Amniotic epithelial cell (primary cell): ENCODE data around the gene PLCL2.
A peak's percentile ranks its signal among the peaks of the same experiment; 100 is the strongest.

Source experiments
- DNase-seq: peaks from one replicate; pipeline ENCODE4 v3.0.0-alpha.2; 2010; ENCODE audit warnings: low read depth

Gene PLCL2

DNA sequence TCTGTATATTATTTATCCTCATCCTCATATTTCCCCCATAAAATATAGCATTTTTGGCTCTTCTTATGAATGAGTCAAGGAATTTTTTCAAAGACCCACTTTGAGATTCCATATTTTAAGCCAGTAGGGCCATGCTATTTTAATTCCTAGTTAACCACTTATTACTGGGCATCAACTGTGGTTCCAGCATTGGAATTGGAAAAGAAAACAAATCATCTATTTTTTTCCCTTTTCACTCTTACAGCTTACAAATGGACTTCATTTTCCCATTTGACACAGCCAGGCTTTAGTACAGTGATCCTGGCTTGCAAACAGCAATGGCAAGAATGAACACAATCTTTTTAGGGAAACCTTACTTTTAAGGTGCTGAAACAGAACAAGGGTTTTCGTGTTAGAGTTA lies 19.4 kb upstream of the PLCL2 start:
- DNase-seq = no peak

DNA sequence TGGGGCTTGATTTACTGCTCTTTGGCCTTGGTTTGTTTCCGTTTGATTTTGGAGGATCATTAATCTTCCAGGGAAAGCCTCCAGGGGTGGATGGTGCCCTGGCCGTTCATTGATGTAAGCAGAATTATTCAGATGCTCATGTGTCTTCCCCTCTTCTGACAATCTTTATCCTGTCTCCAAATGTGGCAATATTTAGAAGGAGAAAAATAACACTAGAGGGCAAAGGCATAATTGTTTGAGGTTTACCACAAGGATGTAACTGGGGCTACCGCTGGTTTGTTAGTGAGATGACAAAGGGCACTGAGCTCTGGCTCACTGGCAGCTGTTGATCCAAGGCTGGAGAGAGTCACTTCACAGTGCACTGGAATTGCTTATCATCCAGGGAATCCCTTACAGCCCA lies 18.2 kb upstream of the PLCL2 start:
- peak; percentile 57 for DNase-seq

DNA sequence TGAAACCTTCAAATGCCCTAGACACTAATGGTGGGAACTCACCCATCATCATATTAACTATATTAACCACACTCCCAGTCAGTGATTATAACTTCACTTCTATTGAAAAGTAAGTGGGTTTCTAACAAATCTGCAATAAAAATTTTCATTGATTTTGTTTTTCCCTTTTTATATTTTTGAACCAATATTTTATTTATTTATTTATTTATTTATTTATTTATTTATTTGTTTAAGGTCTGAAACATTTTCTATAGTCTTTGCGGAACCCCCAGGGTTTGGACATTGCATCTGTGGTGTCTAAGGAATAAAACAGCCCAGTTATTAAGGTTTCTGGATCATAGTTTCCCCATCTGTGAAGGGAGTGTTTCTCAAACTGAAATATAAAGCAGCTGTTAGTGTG lies 16.2 kb upstream of the PLCL2 start:
- no peak for DNase-seq

DNA sequence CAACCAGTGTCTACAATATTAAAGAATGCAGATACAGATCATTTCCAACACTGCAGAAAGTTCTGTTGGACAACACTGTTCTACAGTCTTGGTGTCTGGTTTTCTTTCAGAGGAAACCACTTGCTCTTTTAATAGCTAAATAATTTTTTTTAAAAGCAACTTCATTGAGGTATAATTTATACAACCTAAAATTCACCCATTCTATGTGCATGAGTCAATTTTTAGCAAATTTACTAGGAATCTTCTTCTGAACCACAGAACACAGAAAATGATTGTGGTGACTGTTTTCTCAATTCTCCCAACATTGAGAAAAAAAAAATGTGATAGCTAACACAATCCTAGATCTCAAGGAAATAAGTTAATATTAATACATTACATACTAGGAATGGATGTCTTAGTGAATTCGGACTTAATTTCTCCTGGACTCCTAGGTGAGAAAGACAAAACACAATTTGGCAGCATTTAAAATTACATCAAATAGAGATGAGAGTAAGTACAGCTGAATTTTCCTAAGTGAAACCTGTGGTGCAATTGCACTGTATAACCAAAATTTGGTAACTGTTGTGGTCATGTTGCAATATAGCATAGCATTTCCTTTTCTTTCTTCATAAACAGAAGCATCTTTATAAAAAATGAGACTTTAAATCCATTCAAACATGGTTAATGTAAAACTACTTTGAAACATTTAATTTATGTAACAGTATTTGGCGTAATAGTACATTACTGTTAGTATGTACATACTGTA lies 15.3 kb upstream of the PLCL2 start:
- DNase-seq = no peak

DNA sequence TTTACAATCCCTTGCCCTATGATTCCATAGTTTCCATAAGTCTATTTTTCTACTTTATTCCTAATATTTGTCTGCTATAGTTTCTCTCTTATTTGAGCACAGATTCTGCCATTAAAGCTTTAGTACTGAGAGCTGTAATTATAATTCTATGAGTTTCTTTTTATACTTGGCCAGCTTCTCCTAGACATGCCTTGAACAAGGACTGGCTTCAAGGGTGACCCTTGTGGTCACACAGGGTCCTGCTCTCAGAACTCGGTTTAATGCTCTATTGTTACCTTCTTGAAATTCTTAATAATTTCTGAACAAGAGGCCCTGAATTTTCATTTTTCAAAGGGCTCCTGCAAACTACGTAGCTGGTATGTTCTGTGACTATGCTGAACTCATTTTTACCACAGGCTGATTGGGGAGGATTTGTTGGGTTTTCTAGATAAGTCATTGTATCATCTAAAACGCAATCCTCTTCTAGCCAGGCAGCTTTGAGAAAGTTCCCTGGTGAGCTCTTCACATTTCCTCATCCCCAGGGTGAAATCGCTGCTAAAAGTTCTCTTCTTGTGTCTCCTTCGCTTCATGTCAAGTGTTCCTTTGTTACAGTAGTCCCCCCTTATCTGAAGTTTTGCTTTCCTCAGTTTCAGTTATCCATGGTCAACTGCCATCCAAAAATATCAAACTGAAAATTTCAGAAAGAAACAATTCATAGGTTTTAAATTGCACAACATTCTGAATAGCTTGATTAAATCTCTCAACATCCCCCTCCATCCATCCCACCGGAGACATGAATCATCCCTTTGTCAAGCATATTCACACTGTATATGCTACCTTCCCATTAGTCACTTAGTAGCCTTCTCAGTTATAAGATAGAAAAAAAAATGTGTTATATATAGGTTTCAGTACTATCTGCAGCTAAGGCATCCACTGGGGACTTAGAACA lies 12.6 kb upstream of the PLCL2 start:
- peak; percentile 61 for DNase-seq

DNA sequence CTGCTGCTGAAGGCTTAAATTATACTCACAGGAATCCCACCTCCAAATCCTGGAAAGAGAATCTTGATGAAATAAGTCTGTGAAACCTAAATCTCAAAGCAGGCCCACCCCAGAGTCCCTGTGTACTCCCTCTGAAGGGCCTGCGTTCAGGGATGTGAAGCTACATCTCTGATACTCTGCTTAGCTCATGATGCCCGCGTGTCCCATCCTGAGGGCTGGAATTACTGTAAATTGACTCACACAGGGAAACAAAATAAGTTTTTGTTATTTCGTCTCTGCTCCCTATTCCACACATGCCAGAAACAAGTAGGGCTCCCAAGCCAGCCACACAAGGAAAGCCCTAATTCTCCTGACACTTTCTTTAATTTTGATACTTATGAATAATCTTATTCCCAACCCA lies 10.9 kb upstream of the PLCL2 start:
- DNase-seq = no peak

DNA sequence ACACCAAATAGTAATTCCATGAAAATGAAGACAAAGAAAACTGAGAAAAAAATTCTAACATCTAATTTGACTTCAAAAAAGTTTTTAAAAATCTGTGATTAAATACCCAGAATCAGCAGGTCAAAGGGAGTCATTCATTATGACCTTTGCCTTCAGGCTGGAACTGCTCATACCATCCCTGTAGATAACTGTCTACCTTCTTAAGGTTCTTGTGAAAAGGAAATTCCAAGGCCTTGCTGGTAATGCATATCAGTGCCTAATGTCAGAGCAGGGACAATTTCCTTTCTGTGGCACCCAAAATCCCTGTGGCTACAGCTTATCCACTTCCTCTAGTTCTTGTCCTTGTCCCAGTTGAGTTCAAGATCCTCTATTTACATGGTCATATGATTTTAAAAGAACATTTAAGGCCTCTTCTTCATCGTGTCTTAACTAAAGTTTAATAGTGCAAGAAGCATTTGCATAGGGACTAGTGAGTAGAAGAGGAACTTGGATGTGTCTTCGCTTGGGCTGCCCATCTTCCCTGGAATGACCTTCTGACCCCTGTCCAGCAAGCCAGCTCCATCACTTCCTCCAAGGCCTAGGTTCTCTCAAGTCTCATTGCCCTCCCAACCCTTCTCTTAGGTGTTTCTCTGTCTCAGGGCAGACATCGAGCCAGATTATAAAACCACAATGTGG lies 8.7 kb upstream of the PLCL2 start:
- no peak for DNase-seq

DNA sequence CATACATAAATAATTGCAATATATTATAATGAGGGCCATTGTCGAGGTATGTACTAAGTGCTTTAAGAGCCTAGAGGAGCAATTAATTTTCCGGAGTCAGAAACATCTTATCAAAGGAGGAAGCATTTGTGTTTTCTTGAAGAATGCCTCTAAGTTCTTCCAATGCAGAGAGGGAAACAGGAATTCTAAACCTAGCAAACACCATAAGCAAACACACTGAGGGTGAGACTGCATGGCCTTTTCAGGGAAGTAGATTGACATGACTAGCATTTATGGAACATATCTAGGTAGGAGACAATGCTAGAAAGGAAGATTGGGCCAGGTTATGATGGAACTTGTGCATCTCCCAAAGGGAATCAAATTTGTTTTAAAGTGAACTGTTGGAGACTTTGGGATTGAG lies 7.2 kb upstream of the PLCL2 start:
- no peak for DNase-seq

DNA sequence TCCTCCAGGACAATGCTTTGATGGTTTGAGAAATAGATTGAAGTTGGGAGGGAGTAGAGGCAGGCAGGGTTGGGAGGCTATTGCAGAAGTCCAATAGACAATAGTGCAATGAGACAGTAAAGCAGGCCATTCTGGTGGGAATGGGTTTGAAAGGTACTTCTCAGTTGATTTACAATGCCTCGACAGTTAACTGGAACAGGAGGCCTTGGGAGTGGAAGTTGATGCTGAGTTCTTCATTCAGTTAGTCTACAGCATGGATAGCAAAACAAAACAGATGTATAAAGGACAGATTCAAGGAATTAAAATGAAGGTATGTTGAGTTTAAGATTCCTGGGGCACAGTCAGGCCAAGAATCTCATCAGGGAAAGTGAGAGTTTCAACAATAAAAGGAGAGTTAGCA lies 6.8 kb upstream of the PLCL2 start:
- DNase-seq = no peak

DNA sequence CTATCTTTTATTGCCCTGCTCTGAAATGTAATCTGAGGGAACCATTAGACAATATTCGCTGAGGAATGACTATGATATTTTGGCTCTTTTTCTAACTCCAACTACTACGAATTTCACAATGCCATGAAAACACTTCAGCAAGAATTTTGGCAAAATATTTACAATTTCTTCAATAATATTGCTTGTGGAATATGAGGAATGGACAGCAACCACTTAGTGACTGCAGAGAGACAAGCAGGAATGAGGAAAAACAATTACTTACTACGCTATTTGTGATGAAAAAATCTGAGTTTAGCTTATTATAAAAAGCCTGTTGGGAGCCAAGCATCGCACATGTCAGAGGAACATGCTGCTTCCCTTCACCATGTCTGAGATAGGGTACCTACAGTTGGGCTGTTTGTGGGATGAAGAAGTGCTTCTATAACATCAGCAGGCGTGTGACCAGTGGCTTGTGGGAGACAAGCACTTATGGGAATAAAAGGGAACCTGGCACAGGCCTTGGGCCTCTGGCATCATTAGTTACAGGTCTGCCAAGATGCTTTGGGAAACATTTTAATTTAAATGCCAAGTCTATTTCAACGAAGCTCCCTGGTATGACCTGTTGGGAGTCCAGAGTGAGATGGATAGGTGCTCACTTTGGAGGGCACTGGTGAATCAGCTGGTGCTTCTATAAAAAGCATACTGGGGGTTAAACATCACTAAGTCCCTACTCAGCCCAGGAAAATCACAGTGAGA lies 2.7 kb upstream of the PLCL2 start:
- DNase-seq = no peak

DNA sequence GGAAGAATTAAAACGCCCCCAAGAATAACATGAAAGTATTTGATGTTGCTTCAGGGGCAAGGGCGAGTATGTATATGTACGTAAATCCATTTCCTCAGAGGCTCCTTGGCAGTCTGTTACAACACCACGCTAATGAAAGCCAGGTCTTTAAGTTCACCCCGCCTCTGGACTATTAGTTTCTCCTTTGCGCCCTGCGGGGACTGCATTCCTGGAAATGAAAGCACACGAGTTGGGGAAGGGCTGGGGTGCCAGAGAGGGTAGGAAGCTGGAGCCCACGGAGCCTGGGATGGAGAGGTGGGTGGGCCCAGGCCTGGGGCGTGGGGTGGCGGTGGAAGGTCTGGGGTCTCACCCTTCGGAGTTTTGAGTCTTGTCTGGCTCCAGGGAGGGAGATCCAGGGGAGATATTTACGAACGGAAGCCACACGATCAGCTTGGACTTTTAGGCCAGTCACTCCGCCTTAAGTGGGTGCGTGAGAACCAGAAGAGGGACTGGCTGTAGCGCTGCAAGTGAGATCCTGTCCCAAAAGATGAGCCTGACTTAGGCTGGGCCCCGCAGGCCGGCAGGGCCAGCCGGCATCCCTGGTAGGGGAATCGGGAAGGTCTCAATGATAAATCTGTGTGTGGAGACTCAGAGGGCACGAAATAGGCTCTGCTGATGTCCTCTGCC lies 1.6 kb upstream of the PLCL2 start:
- no peak for DNase-seq

DNA sequence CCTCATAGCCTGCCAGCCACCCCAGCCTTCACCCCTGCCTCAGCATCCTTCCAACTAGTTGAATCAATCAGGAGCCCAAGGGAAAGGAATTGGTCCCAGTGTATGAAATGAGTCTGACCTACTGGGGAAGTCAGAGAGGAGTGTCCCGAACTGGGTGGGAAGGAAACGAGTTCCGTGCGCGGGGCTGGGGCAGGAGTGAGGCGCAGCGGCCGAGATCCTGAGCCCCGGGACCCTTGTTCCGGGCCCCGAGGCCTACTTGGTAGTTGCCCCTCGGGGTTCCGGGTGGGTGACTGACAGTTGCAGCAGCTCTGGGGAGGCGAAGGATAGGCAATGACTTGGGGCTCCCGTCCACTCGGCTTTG lies 1.1 kb upstream of the PLCL2 start:
- DNase-seq = no peak

DNA sequence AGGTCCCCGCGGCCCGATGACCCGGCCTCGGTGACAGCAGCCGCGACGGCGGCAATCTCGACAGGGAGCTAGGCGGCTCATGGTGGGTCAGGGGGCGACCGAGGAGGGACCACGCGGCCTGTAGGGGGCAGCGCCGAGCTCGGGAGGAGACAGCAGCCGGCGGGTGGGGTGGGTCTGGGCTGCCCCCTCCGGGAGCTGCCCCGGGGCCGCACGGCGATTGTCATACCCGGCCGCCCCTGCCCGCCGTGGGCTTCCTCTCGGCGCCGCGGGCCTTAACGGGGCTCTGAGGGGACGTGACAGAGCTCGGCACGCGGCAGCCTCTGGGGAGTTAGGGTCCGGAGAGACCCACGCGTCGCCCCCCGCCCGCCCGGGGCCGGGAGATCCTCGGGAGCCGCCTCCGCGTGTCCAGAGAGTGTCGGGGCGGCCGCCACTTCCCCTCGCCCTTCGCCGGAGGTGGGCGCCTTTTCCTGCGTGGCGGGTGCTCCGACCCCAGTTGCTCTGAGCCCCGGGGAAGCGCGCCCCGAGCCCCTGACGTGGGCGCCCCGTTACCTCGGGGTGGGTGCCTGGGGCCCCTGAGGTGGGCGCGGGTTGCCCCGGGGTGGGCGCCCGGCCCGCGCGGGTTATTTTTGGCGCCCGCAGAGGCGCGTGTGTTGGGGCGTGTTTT lies 539 bp upstream of the PLCL2 start:
- no peak for DNase-seq

DNA sequence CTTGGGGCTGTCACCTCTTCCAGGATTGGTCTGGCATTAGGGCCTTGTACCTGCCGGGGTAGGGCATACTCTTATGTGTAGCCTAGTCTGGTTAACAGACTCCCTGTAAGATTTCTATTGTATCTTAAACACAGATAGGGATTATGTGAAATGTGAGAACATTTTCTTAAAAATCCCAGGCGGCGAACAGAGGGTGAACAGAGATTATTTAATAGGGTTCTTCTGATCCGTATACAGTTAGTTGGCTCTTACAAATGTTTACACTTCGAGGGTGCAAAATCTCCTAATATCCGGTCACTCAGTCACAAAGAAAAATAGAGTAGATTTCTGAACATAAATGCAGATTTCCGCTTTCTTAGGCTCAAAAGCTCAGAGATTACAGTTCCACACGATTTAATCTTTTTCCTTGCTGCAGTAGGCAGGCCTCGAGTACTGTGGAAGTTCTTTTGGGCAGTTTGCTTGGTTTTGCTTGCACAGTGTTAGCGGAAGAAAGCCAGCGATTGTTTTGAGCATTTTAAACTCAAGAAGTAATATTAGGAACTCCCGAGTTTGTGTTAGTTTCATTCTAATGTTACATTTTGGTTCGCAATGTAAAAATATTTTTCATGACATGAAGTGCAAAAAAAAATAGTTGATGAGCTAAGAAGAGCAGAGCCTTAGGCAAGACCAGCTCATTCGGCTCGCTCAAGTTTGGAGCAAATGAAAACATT lies 993 bp downstream of the PLCL2 start:
- DNase-seq = no peak

DNA sequence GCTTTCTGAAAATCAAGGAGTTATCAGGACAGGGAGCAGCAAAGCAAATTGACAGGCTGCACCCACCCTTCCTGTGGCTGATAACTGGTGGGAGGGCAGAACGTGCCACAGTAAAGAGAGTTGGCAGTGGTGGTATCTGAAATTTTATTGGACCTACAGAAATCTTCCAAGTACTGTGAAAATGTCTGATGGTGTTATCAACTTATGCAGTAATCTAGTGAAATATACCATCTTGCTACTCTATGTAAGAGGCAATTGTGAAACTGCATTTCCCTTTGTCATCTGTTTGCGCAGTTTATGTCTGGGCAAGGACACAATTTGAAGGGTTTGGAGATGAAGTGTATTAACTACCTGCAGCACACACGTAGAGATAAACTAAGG lies 1.5 kb downstream of the PLCL2 start:
- no peak for DNase-seq

DNA sequence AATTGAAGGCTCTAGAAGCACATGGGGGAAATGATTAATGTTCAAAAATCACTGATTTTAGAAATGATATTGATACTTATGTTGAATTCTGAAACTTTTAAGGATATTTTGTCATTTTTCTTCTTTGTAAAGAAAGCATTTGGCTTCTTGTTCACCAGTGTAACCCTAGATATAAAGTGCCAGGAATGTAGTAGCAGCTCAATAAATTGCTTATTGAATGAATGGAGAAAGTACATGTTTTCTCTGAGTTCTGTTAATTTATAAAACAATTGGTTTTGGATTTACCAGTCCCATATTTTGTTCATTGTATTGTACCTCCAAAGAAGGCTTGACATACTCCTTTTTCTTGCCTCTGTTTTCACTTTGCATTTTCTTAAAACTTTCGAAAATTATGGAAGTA lies 2.4 kb downstream of the PLCL2 start:
- no peak for DNase-seq

DNA sequence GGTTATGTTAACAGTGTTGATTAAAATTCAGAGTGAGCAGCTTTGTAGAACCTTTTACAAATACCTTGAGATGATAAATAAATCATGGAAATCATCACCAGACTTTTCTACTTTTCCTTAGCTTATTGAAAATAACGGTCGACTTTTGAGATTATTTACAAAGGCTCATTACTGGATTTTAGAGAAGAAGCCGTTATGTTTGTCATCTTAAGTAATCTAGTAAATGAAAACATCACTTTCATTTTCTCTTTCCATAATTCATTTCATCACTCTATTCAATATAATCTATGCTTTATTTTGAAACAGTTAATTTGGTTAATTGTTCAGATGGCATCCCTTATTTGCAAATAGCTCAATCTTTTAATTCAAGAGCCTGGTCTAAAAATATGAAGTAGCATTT lies 3.6 kb downstream of the PLCL2 start:
- no peak for DNase-seq

DNA sequence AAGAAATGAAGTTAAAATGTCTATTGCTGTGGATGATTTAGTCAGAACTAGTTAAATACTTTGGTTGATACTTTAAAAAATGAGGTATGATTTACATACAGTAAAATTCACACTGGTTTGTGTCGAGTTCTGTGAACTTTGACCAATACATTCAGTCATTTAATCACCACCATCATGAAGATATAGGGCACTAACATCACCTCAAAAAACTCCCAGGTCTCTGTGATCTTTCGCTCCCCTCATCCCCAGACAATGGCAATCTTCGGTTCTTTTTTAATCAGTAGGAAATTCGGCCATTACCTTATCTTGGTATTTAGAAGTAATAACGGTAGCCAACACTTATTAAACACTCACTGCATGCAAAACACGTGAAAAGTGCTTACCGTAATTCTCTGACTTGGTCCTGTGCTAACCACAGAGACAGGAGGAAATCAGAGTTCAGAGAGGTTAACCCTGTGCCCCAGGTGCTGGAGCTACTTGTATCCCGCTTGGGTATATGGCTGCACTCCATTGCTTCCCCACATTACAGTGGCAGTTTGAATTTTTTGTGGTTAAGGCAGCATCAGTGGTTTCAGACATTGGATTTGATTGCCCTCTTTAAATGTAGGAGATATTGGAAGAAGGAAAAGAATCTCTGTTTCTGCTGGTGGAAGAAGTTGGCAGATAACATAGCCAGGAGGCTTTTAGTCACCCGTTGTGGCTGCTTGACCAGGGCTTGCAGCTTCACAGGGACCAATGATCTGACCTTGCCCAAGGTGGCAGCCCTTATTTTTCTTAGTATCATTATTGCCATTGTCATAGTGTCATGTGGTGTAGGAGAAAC lies 4.2 kb downstream of the PLCL2 start:
- no peak for DNase-seq

DNA sequence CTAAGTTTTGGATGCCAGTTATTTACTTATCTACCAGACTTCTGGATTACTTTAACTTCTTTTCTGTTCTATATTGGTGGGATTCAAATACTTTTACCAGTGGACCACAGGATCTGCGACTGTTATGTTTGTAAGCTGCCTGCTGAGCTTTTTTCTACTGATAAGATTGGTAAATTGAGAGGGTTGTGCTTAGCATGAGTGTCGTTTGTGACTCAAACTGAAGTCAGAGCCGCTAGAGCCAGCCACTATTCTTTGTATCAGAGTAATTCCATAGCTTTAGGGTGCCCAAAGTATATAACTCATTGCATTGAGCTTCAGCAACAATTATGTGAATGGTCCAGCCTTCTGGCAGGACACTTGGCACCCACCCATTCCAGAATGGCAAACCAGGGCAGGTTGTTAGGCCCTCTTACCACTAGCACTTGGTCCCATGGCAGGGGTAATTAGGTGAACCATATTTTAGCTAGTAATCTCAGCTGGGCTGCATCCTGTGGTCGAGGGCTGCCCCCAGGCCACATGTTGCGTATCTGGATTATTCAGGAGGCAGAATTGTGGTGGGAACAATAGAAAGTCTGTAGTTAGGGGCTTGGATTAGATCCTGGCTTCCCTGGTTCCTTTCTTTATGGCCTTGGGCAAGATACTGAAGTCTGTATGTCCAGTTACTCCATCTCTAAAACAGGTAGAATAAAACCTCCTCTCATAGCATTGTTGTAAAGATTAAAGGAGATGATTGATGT lies 6.0 kb downstream of the PLCL2 start:
- no peak for DNase-seq
